ENCODE measurements around the gene KCTD12. TPM values are rescaled to one million over a fixed set of nuclear protein-coding genes. Genes with fewer than 3 reads are reported as not detected.

KCTD12 gene
- total RNA-seq, 1 experiment from 2014 or later = 1.9 TPM

DNA sequence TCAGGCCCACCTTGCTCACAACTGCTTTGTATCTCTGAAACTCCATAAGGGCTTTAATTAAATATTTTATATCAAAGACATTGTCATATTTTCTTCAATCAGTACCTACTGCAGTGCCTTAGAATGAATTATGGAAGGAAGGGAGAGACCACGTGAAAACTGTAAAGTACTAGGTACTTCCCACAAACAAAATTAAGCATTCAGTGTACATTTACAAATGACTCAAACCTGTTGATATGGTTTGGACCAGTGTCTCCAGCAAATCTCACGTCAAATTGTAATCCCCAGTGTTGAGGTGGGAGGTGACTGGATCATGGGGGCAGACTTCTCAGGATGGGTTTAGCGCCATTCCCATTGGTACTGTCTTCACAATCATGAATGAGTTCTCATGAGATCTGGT lies 23.2 kb downstream of the KCTD12 start:
- Histone ChIP-seq H3K4me1 (ENCODE audit: control insufficient read depth in 1 of 2, insufficient read depth in 2 of 2, low read length in 2 of 2) (no peaks in the 10 kb centered on the region), H3K9ac (ENCODE audit: low read length) (no peak overlapping the region), H3K9me2 (ENCODE audit: insufficient read depth) (no peaks in the 10 kb centered on the region), H3K4me3 (replicated peaks in 1 of 2; ENCODE audit: low read depth in 1 of 2, low read length in 2 of 2) (no peak overlapping the region), H3K9me3 (ENCODE audit: control insufficient read depth in 1 of 2, insufficient read depth in 1 of 2, low read depth in 1 of 2, low read length in 2 of 2) (no peaks in the 10 kb centered on the region), H3K79me2 (ENCODE audit: insufficient read depth, low read length) (no peaks in the 10 kb centered on the region), H3K4me2 (ENCODE audit: low read length) (no peak overlapping the region), H3K36me3 (ENCODE audit: control insufficient read depth in 1 of 2, insufficient read depth in 2 of 2, low read length in 2 of 2) (no peaks in the 10 kb centered on the region), H2AFZ (ENCODE audit: low read depth, low read length, poor library complexity, severe bottlenecking) (no peak overlapping the region), H3K27ac (ENCODE audit: low read depth, low read length) (no peak overlapping the region), H3K27me3 (ENCODE audit: insufficient read depth, low read length) (0 out of 2 replicates have a peak, but pooled peaks cover 8% of the 10 kb centered on the region), H4K20me1 (ENCODE audit: insufficient read depth) (no peaks in the 10 kb centered on the region)
- no TSS peak for BruUV-seq (replicated peaks)
- no peak for TF ChIP-seq YY1 (IDR thresholded peaks at IDR 0.05; ENCODE audit: extremely low read depth, insufficient replicate concordance, low read depth, low read length)
- TF ChIP-seq EZH2phosphoT487 (IDR thresholded peaks at IDR 0.05; ENCODE audit: borderline replicate concordance) = no peak
- TF ChIP-seq JUND (IDR thresholded peaks at IDR 0.05) = no peak
- TF ChIP-seq, protein P1, sequence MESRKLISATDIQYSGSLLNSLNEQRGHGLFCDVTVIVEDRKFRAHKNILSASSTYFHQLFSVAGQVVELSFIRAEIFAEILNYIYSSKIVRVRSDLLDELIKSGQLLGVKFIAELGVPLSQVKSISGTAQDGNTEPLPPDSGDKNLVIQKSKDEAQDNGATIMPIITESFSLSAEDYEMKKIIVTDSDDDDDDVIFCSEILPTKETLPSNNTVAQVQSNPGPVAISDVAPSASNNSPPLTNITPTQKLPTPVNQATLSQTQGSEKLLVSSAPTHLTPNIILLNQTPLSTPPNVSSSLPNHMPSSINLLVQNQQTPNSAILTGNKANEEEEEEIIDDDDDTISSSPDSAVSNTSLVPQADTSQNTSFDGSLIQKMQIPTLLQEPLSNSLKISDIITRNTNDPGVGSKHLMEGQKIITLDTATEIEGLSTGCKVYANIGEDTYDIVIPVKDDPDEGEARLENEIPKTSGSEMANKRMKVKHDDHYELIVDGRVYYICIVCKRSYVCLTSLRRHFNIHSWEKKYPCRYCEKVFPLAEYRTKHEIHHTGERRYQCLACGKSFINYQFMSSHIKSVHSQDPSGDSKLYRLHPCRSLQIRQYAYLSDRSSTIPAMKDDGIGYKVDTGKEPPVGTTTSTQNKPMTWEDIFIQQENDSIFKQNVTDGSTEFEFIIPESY (IDR thresholded peaks at IDR 0.05; ENCODE audit: extremely low read depth, insufficient replicate concordance, low read length) = no peak
- no peak for TF ChIP-seq ZNF274 (IDR thresholded peaks at IDR 0.05; ENCODE audit: low read depth, low read length)
- TF ChIP-seq SRF (IDR thresholded peaks at IDR 0.05; ENCODE audit: low read depth) = no peak
- TF ChIP-seq POLR2A (IDR thresholded peaks at IDR 0.05; ENCODE audit: borderline replicate concordance, extremely low read depth, insufficient read depth, insufficient read length) = no peak
- TF ChIP-seq, protein P2, sequence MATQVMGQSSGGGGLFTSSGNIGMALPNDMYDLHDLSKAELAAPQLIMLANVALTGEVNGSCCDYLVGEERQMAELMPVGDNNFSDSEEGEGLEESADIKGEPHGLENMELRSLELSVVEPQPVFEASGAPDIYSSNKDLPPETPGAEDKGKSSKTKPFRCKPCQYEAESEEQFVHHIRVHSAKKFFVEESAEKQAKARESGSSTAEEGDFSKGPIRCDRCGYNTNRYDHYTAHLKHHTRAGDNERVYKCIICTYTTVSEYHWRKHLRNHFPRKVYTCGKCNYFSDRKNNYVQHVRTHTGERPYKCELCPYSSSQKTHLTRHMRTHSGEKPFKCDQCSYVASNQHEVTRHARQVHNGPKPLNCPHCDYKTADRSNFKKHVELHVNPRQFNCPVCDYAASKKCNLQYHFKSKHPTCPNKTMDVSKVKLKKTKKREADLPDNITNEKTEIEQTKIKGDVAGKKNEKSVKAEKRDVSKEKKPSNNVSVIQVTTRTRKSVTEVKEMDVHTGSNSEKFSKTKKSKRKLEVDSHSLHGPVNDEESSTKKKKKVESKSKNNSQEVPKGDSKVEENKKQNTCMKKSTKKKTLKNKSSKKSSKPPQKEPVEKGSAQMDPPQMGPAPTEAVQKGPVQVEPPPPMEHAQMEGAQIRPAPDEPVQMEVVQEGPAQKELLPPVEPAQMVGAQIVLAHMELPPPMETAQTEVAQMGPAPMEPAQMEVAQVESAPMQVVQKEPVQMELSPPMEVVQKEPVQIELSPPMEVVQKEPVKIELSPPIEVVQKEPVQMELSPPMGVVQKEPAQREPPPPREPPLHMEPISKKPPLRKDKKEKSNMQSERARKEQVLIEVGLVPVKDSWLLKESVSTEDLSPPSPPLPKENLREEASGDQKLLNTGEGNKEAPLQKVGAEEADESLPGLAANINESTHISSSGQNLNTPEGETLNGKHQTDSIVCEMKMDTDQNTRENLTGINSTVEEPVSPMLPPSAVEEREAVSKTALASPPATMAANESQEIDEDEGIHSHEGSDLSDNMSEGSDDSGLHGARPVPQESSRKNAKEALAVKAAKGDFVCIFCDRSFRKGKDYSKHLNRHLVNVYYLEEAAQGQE (IDR thresholded peaks at IDR 0.05; ENCODE audit: low read depth) = no peak
- no peak for TF ChIP-seq EZH2 (IDR thresholded peaks at IDR 0.05)
- no peak for TF ChIP-seq FOSL1 (IDR thresholded peaks at IDR 0.05; ENCODE audit: low read depth)
- no peak for TF ChIP-seq SIN3A (IDR thresholded peaks at IDR 0.05; ENCODE audit: low read depth)
- intact Hi-C loops (cut with micrococcal nuclease) = no loop called here
- POLR2A ChIA-PET = no interaction called here
- RAD21 ChIA-PET (ENCODE audit: low non-redundant PET in 1 of 2, low total read pairs in 2 of 2, uncharacterized antibody in 2 of 2, unreplicated experiment in 2 of 2) = no interaction called here
- ATAC-seq = no peak
- CTCF ChIA-PET = no interaction called here
- no peak for DNase-seq (ENCODE audit: low read depth, low spot score)
